Astrocyte (in vitro differentiated cells and primary cell): ENCODE data around the gene ABCC1. TPM values are rescaled to one million over a fixed set of nuclear protein-coding genes. Genes with fewer than 3 reads are reported as not detected.

Experiments
- DNase-seq: peaks from one replicate; pipeline ENCODE4 v3.0.0-alpha.2; 2010; ENCODE audit warnings: low read depth
- FAIRE-seq: peaks from 2 replicates; lab custom pipeline; 2011; peaks lifted over from hg19 to GRCh38; lab: Jason Lieb, UNC
- H2AFZ ChIP-seq: 2 replicates; pipeline ENCODE4 v1.6.0; 2012; ENCODE audit warnings: low read depth, low read length, inconsistent platforms
- H3K27ac ChIP-seq: 2 replicates; pipeline ENCODE4 v1.5.1; 2011; ENCODE audit warnings: low read depth, low read length, inconsistent platforms
- H3K27me3 ChIP-seq: 2 replicates; pipeline ENCODE4 v1.6.0; 2011; ENCODE audit warnings: low read length, inconsistent platforms; ENCODE audit not compliant: insufficient read depth
- H3K36me3 ChIP-seq: 2 replicates; pipeline ENCODE4 v1.5.1; 2011; ENCODE audit warnings: low read length, inconsistent platforms; ENCODE audit not compliant: insufficient read depth
- H3K4me1 ChIP-seq: 2 replicates; pipeline ENCODE4 v1.5.1; 2011; ENCODE audit warnings: low read length, inconsistent platforms; ENCODE audit not compliant: insufficient read depth
- H3K4me2 ChIP-seq: 2 replicates; pipeline ENCODE4 v1.6.0; 2012; ENCODE audit warnings: low read length, inconsistent platforms
- H3K4me3 ChIP-seq: 2 replicates; pipeline ENCODE4 v1.5.1; 2011; ENCODE audit warnings: low read depth, mild to moderate bottlenecking, low read length, inconsistent platforms; ENCODE audit not compliant: insufficient read depth
- H3K79me2 ChIP-seq: 2 replicates; pipeline ENCODE4 v1.6.0; 2012; ENCODE audit warnings: mild to moderate bottlenecking, low read length, inconsistent platforms; ENCODE audit not compliant: insufficient read depth
- H3K9ac ChIP-seq: 2 replicates; pipeline ENCODE4 v1.6.0; 2012; ENCODE audit warnings: mild to moderate bottlenecking, low read length, inconsistent platforms
- H3K9me3 ChIP-seq: 2 replicates; pipeline ENCODE4 v1.5.1; 2012; ENCODE audit warnings: low read depth, mild to moderate bottlenecking, low read length, inconsistent platforms; ENCODE audit not compliant: insufficient read depth
- H4K20me1 ChIP-seq: 2 replicates; pipeline ENCODE4 v1.6.0; 2012; ENCODE audit warnings: low read length, inconsistent platforms; ENCODE audit not compliant: insufficient read depth
- H3K27ac Mint-ChIP-seq: one replicate; pipeline ENCODE4 v1.8.0; 2021; ENCODE audit warnings: mild to moderate bottlenecking, mixed read lengths; ENCODE audit not compliant: unreplicated experiment
- H3K27me3 Mint-ChIP-seq: one replicate; pipeline ENCODE4 v1.8.0; 2021; ENCODE audit warnings: low read depth, mixed read lengths; ENCODE audit not compliant: unreplicated experiment
- H3K36me3 Mint-ChIP-seq: one replicate; pipeline ENCODE4 v1.8.0; 2021; ENCODE audit warnings: low read depth, mixed read lengths; ENCODE audit not compliant: unreplicated experiment
- H3K4me1 Mint-ChIP-seq: one replicate; pipeline ENCODE4 v1.8.0; 2021; ENCODE audit warnings: low read depth, mixed read lengths; ENCODE audit not compliant: unreplicated experiment
- H3K4me3 Mint-ChIP-seq: one replicate; pipeline ENCODE4 v1.8.0; 2021; ENCODE audit warnings: mild to moderate bottlenecking, moderate library complexity, mixed read lengths; ENCODE audit not compliant: unreplicated experiment
- H3K9me3 Mint-ChIP-seq: one replicate; pipeline ENCODE4 v1.8.0; 2021; ENCODE audit warnings: mild to moderate bottlenecking, mixed read lengths; ENCODE audit not compliant: unreplicated experiment
- CTCF ChIP-seq: IDR thresholded peaks from 2 replicates; pipeline ENCODE4 v1.5.1; 2011; ENCODE audit warnings: low read depth, mild to moderate bottlenecking, inconsistent platforms, low read length, moderate library complexity; ENCODE audit not compliant: insufficient read depth
- EZH2 ChIP-seq: IDR thresholded peaks from 2 replicates; pipeline ENCODE4 v1.6.1; 2012; ENCODE audit warnings: mild to moderate bottlenecking, low read length, inconsistent platforms; ENCODE audit not compliant: insufficient read depth
- total RNA-seq: library from RNA; stranded (reverse); gene quantifications from 2 replicates; pipeline ENCODE4 v1.2.1, GENCODE V29; 2021

The ABCC1 gene
- total RNA-seq, 1 donor from 2014 or later, result 42.1 TPM

GRCh38 chr16:15974057-15974456 lies 24.6 kb downstream of the ABCC1 start:
- Histone ChIP-seq H3K27ac (no peak overlapping the region), H3K9ac (no peak overlapping the region)
- H3K9me3 Mint-ChIP-seq, result peaks cover 3% of the 10 kb centered on the region

GRCh38 chr16:15975172-15975571 lies 25.8 kb downstream of the ABCC1 start:
- Histone ChIP-seq H3K4me1 (peaks cover 14% of the 10 kb centered on the region), H3K4me2 (no peak overlapping the region), H3K9ac (no peak overlapping the region), H2AFZ (no peak overlapping the region), H3K27ac (no peak overlapping the region), H3K27me3 (no peaks in the 10 kb centered on the region), H3K9me3 (peaks cover 7% of the 10 kb centered on the region), H3K4me3 (no peak overlapping the region), H4K20me1 (peaks cover 86% of the 10 kb centered on the region), H3K36me3 (no peaks in the 10 kb centered on the region), H3K79me2 (peaks cover 93% of the 10 kb centered on the region)
- H3K27me3 Mint-ChIP-seq, result no peaks in the 10 kb centered on the region
- peaks cover 8% of the 10 kb centered on the region for H3K9me3 Mint-ChIP-seq
- FAIRE-seq, result no peak
- TF ChIP-seq CTCF (no peak), EZH2 (no peak)
- no peak for DNase-seq
- H3K4me3 Mint-ChIP-seq, result no peak overlapping the region
- peak overlapping the region; percentile 7 for H3K27ac Mint-ChIP-seq
- H3K36me3 Mint-ChIP-seq, result peaks cover 28% of the 10 kb centered on the region
- peaks cover 15% of the 10 kb centered on the region for H3K4me1 Mint-ChIP-seq

More at GRCh38 chr16:15974057-15974456, 24.6 kb downstream of the ABCC1 start:
- H3K9me3 ChIP-seq, result peaks cover 7% of the 10 kb centered on the region
- no peaks in the 10 kb centered on the region for H3K27me3 ChIP-seq
- no peak for TF ChIP-seq EZH2
- no peak overlapping the region for H3K4me3 ChIP-seq
- FAIRE-seq (no peak), DNase-seq (no peak)
- peaks cover 10% of the 10 kb centered on the region for H3K4me1 ChIP-seq
- Mint-ChIP-seq H3K27me3 (no peaks in the 10 kb centered on the region), H3K36me3 (peaks cover 21% of the 10 kb centered on the region), H3K27ac (no peak overlapping the region), H3K4me1 (peaks cover 15% of the 10 kb centered on the region), H3K4me3 (no peak overlapping the region)
- peaks cover 86% of the 10 kb centered on the region for H4K20me1 ChIP-seq
- H3K36me3 ChIP-seq, result no peaks in the 10 kb centered on the region
- H3K4me2 ChIP-seq, result no peak overlapping the region
- no peak overlapping the region for H2AFZ ChIP-seq
- H3K79me2 ChIP-seq, result peaks cover 93% of the 10 kb centered on the region

- peaks cover 11% of the 10 kb centered on the region for H3K9me3 Mint-ChIP-seq
- H4K20me1 ChIP-seq, result peaks cover 80% of the 10 kb centered on the region
- no peak overlapping the region for H3K27ac ChIP-seq
- H3K27me3 ChIP-seq, result no peaks in the 10 kb centered on the region
- FAIRE-seq (no peak), DNase-seq (no peak)
- H3K36me3 ChIP-seq, result no peaks in the 10 kb centered on the region
- peaks cover 13% of the 10 kb centered on the region for H3K9me3 ChIP-seq
- H3K4me1 ChIP-seq, result peaks cover 14% of the 10 kb centered on the region
- peak overlapping the region; percentile 31 for H3K27ac Mint-ChIP-seq
- H3K4me3 ChIP-seq, result no peak overlapping the region
- H2AFZ ChIP-seq, result no peak overlapping the region
- peaks cover 22% of the 10 kb centered on the region for H3K36me3 Mint-ChIP-seq
- H3K4me2 ChIP-seq, result no peak overlapping the region
- TF ChIP-seq EZH2 (no peak), CTCF (no peak)
- no peak overlapping the region for H3K9ac ChIP-seq
- H3K79me2 ChIP-seq, result peaks cover 90% of the 10 kb centered on the region
- no peak overlapping the region for H3K4me3 Mint-ChIP-seq
- H3K4me1 Mint-ChIP-seq, result peaks cover 11% of the 10 kb centered on the region
- no peaks in the 10 kb centered on the region for H3K27me3 Mint-ChIP-seq
These were observed 26.9 kb downstream of the ABCC1 start for GRCh38 chr16:15976225-15976812.
